Measurements from ENCODE around the gene SNURF. TPM values are rescaled to one million over a fixed set of nuclear protein-coding genes. Genes with fewer than 3 reads are reported as not detected.

SNURF gene
- total RNA-seq, 1 donor from 2014 or later, result 41.9 TPM

DNA sequence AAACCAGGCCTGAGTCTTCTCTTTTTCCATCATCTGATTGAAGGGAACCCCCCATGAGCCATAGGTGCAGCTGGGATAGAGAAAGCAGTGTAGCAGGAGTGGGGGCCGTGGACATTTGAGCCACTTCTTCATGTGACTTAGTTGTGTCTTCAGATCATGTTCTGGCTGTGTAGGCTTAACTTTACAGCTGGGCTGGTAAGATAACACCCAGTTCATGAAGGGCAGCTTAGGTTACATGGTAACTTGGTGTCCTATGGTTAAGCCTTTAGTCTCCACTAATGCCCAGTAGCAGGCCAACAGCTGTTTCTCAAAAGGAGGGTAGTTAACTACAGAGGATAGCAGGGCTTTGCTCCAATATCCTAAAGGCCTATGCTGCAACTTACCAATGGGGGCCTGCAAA, 11.4 kb upstream of the SNURF start:
- H3K4me1 Mint-ChIP-seq (ENCODE audit: low read depth, unreplicated experiment), result peaks cover 2% of the 10 kb centered on the region
- no peaks in the 10 kb centered on the region for H3K36me3 Mint-ChIP-seq (ENCODE audit: unreplicated experiment)
- TF ChIP-seq, protein P1, sequence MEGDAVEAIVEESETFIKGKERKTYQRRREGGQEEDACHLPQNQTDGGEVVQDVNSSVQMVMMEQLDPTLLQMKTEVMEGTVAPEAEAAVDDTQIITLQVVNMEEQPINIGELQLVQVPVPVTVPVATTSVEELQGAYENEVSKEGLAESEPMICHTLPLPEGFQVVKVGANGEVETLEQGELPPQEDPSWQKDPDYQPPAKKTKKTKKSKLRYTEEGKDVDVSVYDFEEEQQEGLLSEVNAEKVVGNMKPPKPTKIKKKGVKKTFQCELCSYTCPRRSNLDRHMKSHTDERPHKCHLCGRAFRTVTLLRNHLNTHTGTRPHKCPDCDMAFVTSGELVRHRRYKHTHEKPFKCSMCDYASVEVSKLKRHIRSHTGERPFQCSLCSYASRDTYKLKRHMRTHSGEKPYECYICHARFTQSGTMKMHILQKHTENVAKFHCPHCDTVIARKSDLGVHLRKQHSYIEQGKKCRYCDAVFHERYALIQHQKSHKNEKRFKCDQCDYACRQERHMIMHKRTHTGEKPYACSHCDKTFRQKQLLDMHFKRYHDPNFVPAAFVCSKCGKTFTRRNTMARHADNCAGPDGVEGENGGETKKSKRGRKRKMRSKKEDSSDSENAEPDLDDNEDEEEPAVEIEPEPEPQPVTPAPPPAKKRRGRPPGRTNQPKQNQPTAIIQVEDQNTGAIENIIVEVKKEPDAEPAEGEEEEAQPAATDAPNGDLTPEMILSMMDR (IDR thresholded peaks at IDR 0.05; ENCODE audit: partially characterized antibody, unreplicated experiment), result no peak
- no peaks in the 10 kb centered on the region for H3K27me3 Mint-ChIP-seq (ENCODE audit: unreplicated experiment)
- H3K4me3 Mint-ChIP-seq (ENCODE audit: unreplicated experiment), result no peak overlapping the region
- no peak overlapping the region for H3K27ac Mint-ChIP-seq (ENCODE audit: unreplicated experiment)
- DNase-seq, result no peak
- no peaks in the 10 kb centered on the region for H3K9me3 Mint-ChIP-seq (ENCODE audit: unreplicated experiment)

DNA sequence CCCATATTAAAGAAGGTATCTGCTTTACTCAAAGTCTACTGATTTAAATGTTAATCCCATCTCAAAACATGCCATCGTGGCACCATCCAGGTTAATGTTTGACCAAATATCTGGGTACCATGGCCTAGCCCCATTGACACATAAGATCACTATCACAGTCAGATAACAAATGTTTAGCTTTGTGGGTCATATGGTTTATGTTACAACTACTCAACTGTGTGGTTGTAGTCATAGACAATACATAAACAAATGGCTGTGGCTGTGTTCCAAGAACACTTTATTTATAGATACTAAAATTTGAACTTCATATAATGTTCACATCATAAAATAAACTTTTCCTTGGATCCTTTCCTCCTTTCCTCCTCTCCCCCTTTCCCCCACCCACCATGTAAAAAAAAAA, 9.8 kb upstream of the SNURF start:
- H3K27ac Mint-ChIP-seq (ENCODE audit: unreplicated experiment), result no peak overlapping the region
- no peaks in the 10 kb centered on the region for H3K9me3 Mint-ChIP-seq (ENCODE audit: unreplicated experiment)

DNA sequence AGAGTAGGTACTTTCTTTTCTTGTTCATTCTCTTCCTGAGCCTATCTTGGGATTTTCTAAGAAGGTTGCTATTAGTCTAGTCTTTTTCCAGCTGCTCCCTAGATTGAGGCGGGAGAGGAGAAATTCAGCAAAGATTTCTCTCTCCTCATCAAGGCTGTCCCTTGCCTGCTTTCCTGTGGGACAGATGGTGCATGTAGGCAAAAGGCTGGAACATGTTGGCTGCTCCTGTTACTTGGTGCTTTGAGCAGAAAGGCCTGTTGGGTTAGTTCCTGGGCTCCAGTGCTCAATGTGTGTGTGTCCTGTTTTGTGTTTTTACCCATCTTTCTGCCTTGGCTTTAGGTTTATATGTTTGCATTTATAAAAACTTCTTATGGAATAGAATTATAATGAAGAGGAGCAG, 9.1 kb upstream of the SNURF start:
- peaks cover 2% of the 10 kb centered on the region for H3K9me3 Mint-ChIP-seq (ENCODE audit: unreplicated experiment)
- no peak for DNase-seq
- H3K4me3 Mint-ChIP-seq (ENCODE audit: unreplicated experiment), result no peak overlapping the region
- no peaks in the 10 kb centered on the region for H3K36me3 Mint-ChIP-seq (ENCODE audit: unreplicated experiment)
- TF ChIP-seq, protein P1 (IDR thresholded peaks at IDR 0.05; ENCODE audit: partially characterized antibody, unreplicated experiment), result no peak
- H3K27ac Mint-ChIP-seq (ENCODE audit: unreplicated experiment), result peak overlapping the region; percentile 82
- H3K27me3 Mint-ChIP-seq (ENCODE audit: unreplicated experiment), result no peaks in the 10 kb centered on the region
- peaks cover 2% of the 10 kb centered on the region for H3K4me1 Mint-ChIP-seq (ENCODE audit: low read depth, unreplicated experiment)

More for the DNA sequence above, 9.8 kb upstream of the SNURF start:
- Mint-ChIP-seq H3K27me3 (ENCODE audit: unreplicated experiment) (no peaks in the 10 kb centered on the region), H3K4me3 (ENCODE audit: unreplicated experiment) (no peak overlapping the region), H3K4me1 (ENCODE audit: low read depth, unreplicated experiment) (peaks cover 2% of the 10 kb centered on the region), H3K36me3 (ENCODE audit: unreplicated experiment) (no peaks in the 10 kb centered on the region)
- no peak for DNase-seq
- TF ChIP-seq, protein P1 (IDR thresholded peaks at IDR 0.05; ENCODE audit: partially characterized antibody, unreplicated experiment), result no peak

DNA sequence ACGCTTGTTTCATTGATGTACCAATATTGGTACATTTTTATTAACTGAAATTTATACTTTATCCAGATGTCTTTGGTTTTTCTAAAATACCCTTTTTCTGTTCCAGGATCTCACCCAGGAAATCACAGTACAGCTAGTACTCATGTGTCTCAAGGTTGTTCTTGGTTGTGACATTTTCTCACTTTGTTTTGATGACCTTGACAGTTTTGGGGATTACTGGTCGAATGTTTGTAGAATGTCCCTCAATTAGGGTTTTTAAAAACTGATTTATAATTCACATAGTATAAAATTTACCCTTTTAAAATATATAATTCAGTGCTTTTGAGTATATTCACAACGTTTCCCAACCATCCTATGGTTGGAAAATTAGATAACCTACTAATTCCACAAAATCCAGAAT, 6.3 kb upstream of the SNURF start:
- TF ChIP-seq, protein P1 (IDR thresholded peaks at IDR 0.05; ENCODE audit: partially characterized antibody, unreplicated experiment), result no peak
- Mint-ChIP-seq H3K4me3 (ENCODE audit: unreplicated experiment) (no peak overlapping the region), H3K36me3 (ENCODE audit: unreplicated experiment) (no peaks in the 10 kb centered on the region), H3K9me3 (ENCODE audit: unreplicated experiment) (peaks cover 2% of the 10 kb centered on the region), H3K27ac (ENCODE audit: unreplicated experiment) (no peak overlapping the region), H3K4me1 (ENCODE audit: low read depth, unreplicated experiment) (peaks cover 2% of the 10 kb centered on the region), H3K27me3 (ENCODE audit: unreplicated experiment) (peaks cover 1% of the 10 kb centered on the region)
- DNase-seq, result no peak

DNA sequence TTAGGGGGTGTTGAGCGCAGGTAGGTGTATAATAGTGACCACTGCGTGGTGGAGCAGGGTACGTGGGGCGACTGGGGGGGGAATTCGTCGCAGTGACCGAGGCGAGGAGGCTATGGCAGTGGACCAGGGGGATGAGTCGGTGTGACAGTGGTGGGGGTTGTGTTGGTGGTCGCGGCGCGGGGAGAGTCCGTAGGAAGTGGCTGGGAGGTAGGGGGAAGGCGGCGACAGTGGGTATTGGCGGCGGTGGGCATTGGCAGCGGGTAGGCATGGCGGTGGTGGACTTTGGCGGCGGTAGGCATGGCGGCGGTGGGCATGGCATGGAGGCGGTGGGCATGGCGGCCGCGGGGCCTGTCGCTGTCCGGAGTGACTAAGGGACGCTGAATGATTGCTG, 739 bp downstream of the SNURF start:
- H3K4me3 Mint-ChIP-seq (ENCODE audit: unreplicated experiment), result peak overlapping the region; percentile 93
- H3K4me1 Mint-ChIP-seq (ENCODE audit: low read depth, unreplicated experiment), result peaks cover 3% of the 10 kb centered on the region
- H3K27ac Mint-ChIP-seq (ENCODE audit: unreplicated experiment), result peak overlapping the region; percentile 98
- no peak for DNase-seq
- peaks cover 11% of the 10 kb centered on the region for H3K27me3 Mint-ChIP-seq (ENCODE audit: unreplicated experiment)
- TF ChIP-seq, protein P1 (IDR thresholded peaks at IDR 0.05; ENCODE audit: partially characterized antibody, unreplicated experiment), result no peak
- peaks cover 18% of the 10 kb centered on the region for H3K9me3 Mint-ChIP-seq (ENCODE audit: unreplicated experiment)
- peaks cover 6% of the 10 kb centered on the region for H3K36me3 Mint-ChIP-seq (ENCODE audit: unreplicated experiment)

Data from glutamatergic neuron (in vitro differentiated cells).